GM12874 (cell line): ENCODE results near the gene LYPLA2.

ENCODE experiments used
- TF ChIP-seq, protein P1 (sequence below): IDR thresholded peaks from 2 replicates; pipeline ENCODE4 v1.5.1; 2011; ENCODE audit warnings: low read depth, mild to moderate bottlenecking, control low read depth, low read length, moderate library complexity; ENCODE audit not compliant: insufficient read depth

LYPLA2 gene

DNA sequence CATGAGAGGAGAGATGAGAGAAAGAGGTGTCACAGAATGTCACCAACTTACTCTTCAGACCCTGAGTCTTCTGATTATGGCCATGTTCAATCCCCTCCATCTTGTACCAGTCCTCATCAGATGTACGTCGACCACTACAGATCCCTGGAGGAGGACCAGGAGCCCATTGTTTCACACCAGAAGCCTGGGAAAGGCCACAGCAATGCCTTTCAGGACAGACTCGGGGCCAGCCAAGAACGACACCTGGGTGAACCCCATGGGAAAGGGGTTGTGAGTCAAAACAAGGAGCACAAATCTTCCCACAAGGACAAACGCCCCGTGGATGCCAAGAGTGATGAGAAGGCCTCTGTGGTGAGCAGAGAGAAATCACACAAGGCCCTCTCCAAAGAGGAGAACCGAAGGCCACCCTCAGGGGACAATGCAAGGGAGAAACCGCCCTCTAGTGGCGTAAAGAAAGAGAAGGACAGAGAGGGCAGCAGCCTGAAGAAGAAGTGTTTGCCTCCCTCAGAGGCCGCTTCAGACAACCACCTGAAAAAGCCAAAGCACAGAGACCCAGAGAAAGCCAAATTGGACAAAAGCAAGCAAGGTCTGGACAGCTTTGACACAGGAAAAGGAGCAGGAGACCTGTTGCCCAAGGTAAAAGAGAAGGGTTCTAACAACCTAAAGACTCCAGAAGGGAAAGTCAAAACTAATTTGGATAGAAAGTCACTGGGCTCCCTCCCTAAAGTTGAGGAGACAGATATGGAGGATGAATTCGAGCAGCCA, 39.7 kb upstream of the LYPLA2 start:
- TF ChIP-seq, protein P1, sequence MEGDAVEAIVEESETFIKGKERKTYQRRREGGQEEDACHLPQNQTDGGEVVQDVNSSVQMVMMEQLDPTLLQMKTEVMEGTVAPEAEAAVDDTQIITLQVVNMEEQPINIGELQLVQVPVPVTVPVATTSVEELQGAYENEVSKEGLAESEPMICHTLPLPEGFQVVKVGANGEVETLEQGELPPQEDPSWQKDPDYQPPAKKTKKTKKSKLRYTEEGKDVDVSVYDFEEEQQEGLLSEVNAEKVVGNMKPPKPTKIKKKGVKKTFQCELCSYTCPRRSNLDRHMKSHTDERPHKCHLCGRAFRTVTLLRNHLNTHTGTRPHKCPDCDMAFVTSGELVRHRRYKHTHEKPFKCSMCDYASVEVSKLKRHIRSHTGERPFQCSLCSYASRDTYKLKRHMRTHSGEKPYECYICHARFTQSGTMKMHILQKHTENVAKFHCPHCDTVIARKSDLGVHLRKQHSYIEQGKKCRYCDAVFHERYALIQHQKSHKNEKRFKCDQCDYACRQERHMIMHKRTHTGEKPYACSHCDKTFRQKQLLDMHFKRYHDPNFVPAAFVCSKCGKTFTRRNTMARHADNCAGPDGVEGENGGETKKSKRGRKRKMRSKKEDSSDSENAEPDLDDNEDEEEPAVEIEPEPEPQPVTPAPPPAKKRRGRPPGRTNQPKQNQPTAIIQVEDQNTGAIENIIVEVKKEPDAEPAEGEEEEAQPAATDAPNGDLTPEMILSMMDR: peak; percentile 82

DNA sequence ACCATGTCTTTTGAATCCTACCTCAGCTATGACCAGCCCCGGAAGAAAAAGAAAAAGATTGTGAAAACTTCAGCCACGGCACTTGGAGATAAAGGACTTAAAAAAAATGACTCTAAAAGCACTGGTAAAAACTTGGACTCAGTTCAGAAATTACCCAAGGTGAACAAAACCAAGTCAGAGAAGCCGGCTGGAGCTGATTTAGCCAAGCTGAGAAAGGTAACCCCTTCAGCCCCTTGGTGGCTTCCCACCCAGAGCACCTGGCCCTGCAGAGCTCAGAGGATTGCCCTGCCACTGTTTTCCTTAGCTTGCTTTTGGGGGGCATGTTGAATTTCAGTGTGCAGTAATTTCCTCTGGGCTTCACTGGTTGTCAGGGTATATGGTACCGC, 39.1 kb upstream of the LYPLA2 start:
- TF ChIP-seq, protein P1: no peak

DNA sequence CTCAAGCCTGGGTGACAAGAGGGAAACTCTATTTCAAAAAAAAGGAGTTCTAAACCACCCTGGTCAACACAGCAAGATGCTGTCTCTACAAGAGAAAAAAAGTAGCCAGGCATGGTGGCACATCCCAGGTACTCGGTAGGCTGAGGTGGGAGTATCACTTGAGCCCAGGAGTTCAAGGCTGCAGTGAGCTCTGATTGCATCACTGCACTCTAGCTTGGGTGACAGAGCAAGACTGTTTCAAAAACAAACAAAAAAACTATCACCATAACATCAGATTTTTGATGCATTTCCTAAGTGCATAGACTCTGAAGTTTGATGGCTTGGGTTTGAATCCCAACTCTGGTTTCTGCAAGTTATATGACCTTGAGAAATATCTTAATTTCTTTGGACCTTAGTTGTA, 38.0 kb upstream of the LYPLA2 start:
- TF ChIP-seq, protein P1: no peak

DNA sequence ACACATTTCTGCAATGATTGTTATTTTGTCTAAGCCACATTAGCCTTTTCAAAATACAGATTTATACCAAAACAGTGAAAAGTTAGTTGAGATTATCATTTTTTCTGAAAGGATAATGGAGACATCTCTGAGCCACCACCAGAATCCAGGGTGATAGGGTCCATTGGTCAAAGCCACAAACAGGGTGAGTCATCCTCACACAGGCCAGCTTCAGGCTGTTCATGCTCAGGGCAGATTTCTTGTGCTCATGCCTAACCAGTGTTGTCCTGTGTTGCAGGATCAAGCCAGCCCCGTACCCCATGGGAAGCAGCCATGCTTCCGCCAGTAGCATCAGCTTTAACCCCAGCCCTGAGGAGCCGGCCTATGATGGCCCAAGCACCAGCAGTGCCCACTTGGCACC, 34.3 kb upstream of the LYPLA2 start:
- TF ChIP-seq, protein P1: no peak

DNA sequence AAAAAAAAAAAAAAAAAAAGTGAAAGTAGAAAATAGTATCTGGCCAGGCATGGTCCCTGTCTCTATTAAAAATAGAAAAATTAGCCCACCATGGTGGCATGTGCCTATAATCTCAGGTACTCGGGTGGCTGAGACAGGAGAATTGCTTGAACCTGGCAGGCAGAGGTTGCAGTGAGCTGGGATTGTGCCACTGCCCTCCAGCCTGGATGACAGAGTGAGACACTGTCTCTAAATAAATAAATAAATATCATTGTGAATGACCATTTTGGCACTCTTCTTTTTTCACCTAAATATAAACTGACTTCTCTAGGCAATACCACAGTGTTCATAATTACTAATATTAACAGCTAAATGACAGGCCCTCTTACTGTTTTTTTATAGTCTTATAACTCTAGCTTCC, 33.1 kb upstream of the LYPLA2 start:
- TF ChIP-seq, protein P1: no peak

DNA sequence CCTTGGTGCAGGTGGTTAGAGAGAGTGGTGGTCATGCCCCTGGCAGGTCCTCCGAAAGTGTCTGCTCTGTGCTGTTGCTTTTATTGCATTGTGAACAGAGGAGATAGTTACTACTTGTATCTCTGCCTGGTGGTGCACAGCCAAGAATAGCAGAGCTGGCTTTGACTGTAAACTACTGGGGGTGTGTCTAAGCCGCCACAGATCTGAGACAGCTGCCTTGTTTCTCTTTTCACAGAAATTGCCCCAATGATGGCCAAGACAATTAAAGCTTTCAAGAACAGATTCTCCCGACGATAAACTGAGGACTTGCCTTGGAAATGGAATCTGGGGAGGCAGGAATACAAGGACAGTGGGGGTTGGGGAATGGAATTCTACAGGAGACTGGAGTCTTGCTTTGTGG, 31.7 kb upstream of the LYPLA2 start:
- TF ChIP-seq, protein P1: no peak

DNA sequence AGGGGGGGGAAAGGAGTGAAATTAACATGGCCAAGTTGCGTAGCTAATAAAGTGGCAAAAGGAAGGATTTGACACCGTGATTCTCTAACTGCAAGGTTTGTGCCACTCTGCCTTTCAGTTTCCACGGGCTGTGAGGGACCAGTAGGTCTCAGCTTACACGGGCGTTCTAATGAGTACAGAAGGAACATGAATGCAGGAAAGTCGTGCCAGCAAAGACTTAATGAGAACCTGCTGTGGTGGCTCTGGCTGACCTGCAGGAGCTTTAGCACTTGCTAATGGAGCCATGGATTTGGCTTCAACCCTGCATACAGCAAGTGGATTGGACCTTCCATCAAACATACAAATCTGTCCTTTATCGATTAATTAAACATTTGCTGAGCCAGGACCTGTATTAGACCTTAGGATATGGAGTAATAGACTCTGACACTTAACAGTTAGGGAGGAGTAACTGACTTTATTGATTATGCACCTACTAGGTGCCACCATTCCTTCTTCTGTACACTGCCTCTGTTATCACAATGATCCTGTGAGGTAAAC, 27.8 kb upstream of the LYPLA2 start:
- TF ChIP-seq, protein P1: no peak
